GM12878 (cell line): ENCODE data around the gene ABCA3. TPM values are rescaled to one million over a fixed set of nuclear protein-coding genes. Genes with fewer than 3 reads are reported as not detected.

Experiments used
- ATAC-seq: fragments of 200-7000 bp; cut with Tn5 transposase; 3 replicates; pipeline ENCODE4 v1.9.1; 2020; ENCODE audit warnings: mild to moderate bottlenecking, moderate library complexity
- BruUV-seq: library from RNA; stranded (reverse); fragments of 400-500 nt; replicated peaks from 2 replicates; lab custom pipeline; 2021; lab: Mats Ljungman, UMichigan
- CTCF ChIA-PET: fragments of 300-600 bp; sonication (Branson Sonifier 250); formaldehyde crosslinking; extraction: SDS; loops from one replicate; lab custom pipeline; 2021; ENCODE audit warnings: inconsistent platforms; lab: Yijun Ruan, JAX
- POLR2A ChIA-PET: fragments of 350-600 bp; formaldehyde crosslinking; extraction: SDS; loops from one replicate; lab custom pipeline; 2021; ENCODE audit warnings: inconsistent platforms; lab: Charles Lee
- RAD21 ChIA-PET: fragments of 300-600 bp; sonication (Branson Sonifier 250); formaldehyde crosslinking; loops from one replicate; lab custom pipeline; 2023; ENCODE audit warnings: antibody characterized with exemption; ENCODE audit not compliant: unreplicated experiment; lab: Charles Lee
- SMC1A ChIA-PET: fragments of 300-600 bp; sonication (Branson Sonifier 250); formaldehyde crosslinking; loops from one replicate; lab custom pipeline; 2023; ENCODE audit not compliant: unreplicated experiment, uncharacterized antibody; lab: Charles Lee
- DNase-seq: peaks from one replicate; pipeline ENCODE4 v3.0.0-alpha.2; 2011; ENCODE audit warnings: low read depth, low spot score
- FAIRE-seq: peaks from 3 replicates; lab custom pipeline; 2011; peaks lifted over from hg19 to GRCh38; lab: Jason Lieb, UNC
- H2AFZ ChIP-seq: 2 replicates; pipeline ENCODE4 v1.6.0; 2011; ENCODE audit warnings: low read depth, low read length, control low read depth; ENCODE audit not compliant: control insufficient read depth
- H3K27ac ChIP-seq: 2 replicates; pipeline ENCODE4 v1.5.1; 2011; ENCODE audit warnings: control low read depth; ENCODE audit not compliant: control insufficient read depth, insufficient read depth
- H3K27me3 ChIP-seq, 2 experiments: replicated peaks in 1 of 2; 2 replicates each; pipeline versions ENCODE4 v1.6.0 to v1.6.1; 2011; ENCODE audit warnings: low read length in 1 of 2; ENCODE audit not compliant: control insufficient read depth in 2 of 2, insufficient read depth in 2 of 2
- H3K36me3 ChIP-seq, 2 experiments: 2 replicates each; pipeline ENCODE4 v1.5.1; 2011; ENCODE audit warnings: low read length in 1 of 2; ENCODE audit not compliant: control insufficient read depth in 2 of 2, insufficient read depth in 2 of 2
- H3K4me1 ChIP-seq: 2 replicates; pipeline ENCODE4 v1.6.1; 2011; ENCODE audit warnings: mild to moderate bottlenecking, low read length, moderate library complexity, mixed read lengths; ENCODE audit not compliant: control insufficient read depth, insufficient read depth
- H3K4me2 ChIP-seq: 2 replicates; pipeline ENCODE4 v1.6.0; 2011; ENCODE audit warnings: control low read depth; ENCODE audit not compliant: control insufficient read depth, insufficient read depth
- H3K4me3 ChIP-seq: fragments of 200-600 bp; sonication (generic); 2 replicates; pipeline ENCODE4 v1.5.1; 2016
- H3K79me2 ChIP-seq: 2 replicates; pipeline ENCODE4 v1.6.0; 2011; ENCODE audit warnings: low read length; ENCODE audit not compliant: control insufficient read depth, insufficient read depth
- H3K9ac ChIP-seq: 2 replicates; pipeline ENCODE4 v1.8.0; 2011; ENCODE audit warnings: low read length, control low read depth, mixed read lengths; ENCODE audit not compliant: control insufficient read depth, insufficient read depth
- H3K9me3 ChIP-seq: replicated peaks from 3 replicates; pipeline ENCODE4 v1.5.1; 2011; ENCODE audit warnings: mild to moderate bottlenecking, low read length; ENCODE audit not compliant: control insufficient read depth, insufficient read depth
- H4K20me1 ChIP-seq: 2 replicates; pipeline ENCODE4 v1.6.0; 2011; ENCODE audit not compliant: control insufficient read depth, insufficient read depth
- CBFB ChIP-seq: IDR thresholded peaks from 2 replicates; pipeline ENCODE4 v1.6.1; 2016; ENCODE audit warnings: antibody characterized with exemption, low read depth
- CREM ChIP-seq: IDR thresholded peaks from 2 replicates; pipeline ENCODE4 v1.6.1; 2014; ENCODE audit warnings: antibody characterized with exemption, low read depth
- MYB ChIP-seq: fragments of 150-350 bp; IDR thresholded peaks from 2 replicates; pipeline ENCODE4 v1.6.1; 2014; ENCODE audit warnings: mild to moderate bottlenecking, low read depth, low read length, borderline replicate concordance
- SREBF1 ChIP-seq: IDR thresholded peaks from 2 replicates; pipeline ENCODE4 v1.6.1; 2012; ENCODE audit warnings: mild to moderate bottlenecking, low read length
- ZBED1 ChIP-seq: IDR thresholded peaks from 2 replicates; pipeline ENCODE4 v1.6.1; 2016; ENCODE audit warnings: borderline replicate concordance
- WGBS: methylation state at CpG from one replicate; pipeline ENCODE4 v1.1.6; 2016; ENCODE audit warnings: low lambda C conversion rate; ENCODE audit not compliant: insufficient replicate concordance, insufficient coverage; ENCODE audit errors: missing lambda C conversion rate; 5-methylcytosine and 5-hydroxymethylcytosine counted together
- in situ Hi-C: fragments of 300-500 bp; cut with MboI; formaldehyde crosslinking; loops from 9 replicates; pipeline ENCODE4 v1.14.3; 2018; ENCODE audit warnings: mixed read lengths
- intact Hi-C: fragments of 100-400 bp; cut with micrococcal nuclease; formaldehyde crosslinking; loops from one replicate; pipeline ENCODE4 v1.14.2; 2022; ENCODE audit not compliant: unreplicated experiment
- polyA plus RNA-seq, 11 experiments: library from polyadenylated mRNA; depleted of rRNA in 4 of 11; unstranded in 6 of 11; stranded (reverse) in 5 of 11; fragments of >200 nt; fragmentation: Nextera tagmentation in 4 of 11; fragmentation: Illumina TruSeq in 1 of 11; extraction: Ambion mirVana in 4 of 11; extraction: Trizol in 1 of 11; gene quantifications; 1 replicate in 1 of 11; 2 replicates in 10 of 11; pipeline versions ENCODE4 v1.2.1 to v1.2.3, GENCODE V29; 2011 to 2016; ENCODE audit warnings: inconsistent platforms in 2 of 11, missing spikeins in 2 of 11, low read depth in 1 of 11
- total RNA-seq, 4 experiments: library from RNA; depleted of rRNA in 3 of 4; stranded (reverse); fragments of >200 nt in 3 of 4; fragmentation: Illumina TruSeq in 1 of 4; extraction: Trizol in 1 of 4; gene quantifications; 2 replicates each; pipeline versions ENCODE4 v1.2.1 to v1.2.3, GENCODE V29; 2013 to 2021
- TF ChIP-seq, protein P1 (sequence below): fragments of 450-650 bp; IDR thresholded peaks from 2 replicates; pipeline ENCODE4 v1.6.1; 2017; ENCODE audit warnings: antibody characterized with exemption, mild to moderate bottlenecking, moderate library complexity
- TF ChIP-seq, protein P2 (sequence below): fragments of 450-650 bp; formaldehyde crosslinking; IDR thresholded peaks from 2 replicates; pipeline ENCODE4 v1.4.0; 2020; ENCODE audit warnings: mild to moderate bottlenecking, moderate library complexity
- TF ChIP-seq, protein P3 (sequence below): fragments of 450-650 bp; IDR thresholded peaks from 2 replicates; pipeline ENCODE4 v1.6.1; 2017; ENCODE audit warnings: mild to moderate bottlenecking, low read depth, inconsistent platforms; ENCODE audit not compliant: poor library complexity, severe bottlenecking

Gene ABCA3
- total and polyA plus RNA-seq, 10 of the 15 experiments (the other 5 are each of a cell fraction or from before 2014, with no cell fraction given), result 0.71 to 17.6 (median 6.7) TPM

DNA sequence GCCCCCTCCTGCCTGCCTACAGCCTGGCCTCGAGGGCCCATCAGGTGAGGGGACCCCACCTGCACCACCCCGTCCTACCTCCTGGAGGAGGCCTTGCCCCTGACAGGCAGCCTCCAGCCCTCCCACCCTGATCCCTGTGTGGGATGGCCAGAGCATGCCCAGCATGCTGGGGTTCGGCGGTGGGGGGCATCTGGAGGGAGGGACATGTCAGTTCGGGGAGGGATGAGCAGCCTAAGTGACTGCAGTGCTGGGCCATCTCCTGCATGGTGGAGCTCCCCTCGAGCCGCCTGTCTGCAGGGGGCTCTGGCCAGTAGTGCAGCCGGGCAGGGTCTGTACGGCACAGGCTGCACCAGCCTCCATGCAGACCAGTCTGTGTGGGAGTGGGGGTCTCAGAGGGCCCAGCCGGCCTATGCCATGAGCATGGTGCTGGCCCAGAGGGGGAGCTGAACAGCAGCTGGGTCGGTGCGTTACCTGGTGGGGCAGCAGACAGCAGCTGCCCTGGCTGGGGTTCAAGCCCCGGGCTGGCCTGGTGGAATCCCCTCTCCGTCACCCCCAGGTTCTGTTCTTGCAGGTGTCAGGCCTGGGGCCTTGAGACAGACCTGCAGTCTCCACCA is 68.6 kb downstream of the ABCA3 start (continued):
- TF ChIP-seq, protein P1, sequence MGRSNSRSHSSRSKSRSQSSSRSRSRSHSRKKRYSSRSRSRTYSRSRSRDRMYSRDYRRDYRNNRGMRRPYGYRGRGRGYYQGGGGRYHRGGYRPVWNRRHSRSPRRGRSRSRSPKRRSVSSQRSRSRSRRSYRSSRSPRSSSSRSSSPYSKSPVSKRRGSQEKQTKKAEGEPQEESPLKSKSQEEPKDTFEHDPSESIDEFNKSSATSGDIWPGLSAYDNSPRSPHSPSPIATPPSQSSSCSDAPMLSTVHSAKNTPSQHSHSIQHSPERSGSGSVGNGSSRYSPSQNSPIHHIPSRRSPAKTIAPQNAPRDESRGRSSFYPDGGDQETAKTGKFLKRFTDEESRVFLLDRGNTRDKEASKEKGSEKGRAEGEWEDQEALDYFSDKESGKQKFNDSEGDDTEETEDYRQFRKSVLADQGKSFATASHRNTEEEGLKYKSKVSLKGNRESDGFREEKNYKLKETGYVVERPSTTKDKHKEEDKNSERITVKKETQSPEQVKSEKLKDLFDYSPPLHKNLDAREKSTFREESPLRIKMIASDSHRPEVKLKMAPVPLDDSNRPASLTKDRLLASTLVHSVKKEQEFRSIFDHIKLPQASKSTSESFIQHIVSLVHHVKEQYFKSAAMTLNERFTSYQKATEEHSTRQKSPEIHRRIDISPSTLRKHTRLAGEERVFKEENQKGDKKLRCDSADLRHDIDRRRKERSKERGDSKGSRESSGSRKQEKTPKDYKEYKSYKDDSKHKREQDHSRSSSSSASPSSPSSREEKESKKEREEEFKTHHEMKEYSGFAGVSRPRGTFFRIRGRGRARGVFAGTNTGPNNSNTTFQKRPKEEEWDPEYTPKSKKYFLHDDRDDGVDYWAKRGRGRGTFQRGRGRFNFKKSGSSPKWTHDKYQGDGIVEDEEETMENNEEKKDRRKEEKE, result no peak
- TF ChIP-seq CREM, result no peak
- no peak for TF ChIP-seq ZBED1
- TF ChIP-seq CBFB, result no peak
- no peak for TF ChIP-seq MYB
- TF ChIP-seq SREBF1, result no peak

DNA sequence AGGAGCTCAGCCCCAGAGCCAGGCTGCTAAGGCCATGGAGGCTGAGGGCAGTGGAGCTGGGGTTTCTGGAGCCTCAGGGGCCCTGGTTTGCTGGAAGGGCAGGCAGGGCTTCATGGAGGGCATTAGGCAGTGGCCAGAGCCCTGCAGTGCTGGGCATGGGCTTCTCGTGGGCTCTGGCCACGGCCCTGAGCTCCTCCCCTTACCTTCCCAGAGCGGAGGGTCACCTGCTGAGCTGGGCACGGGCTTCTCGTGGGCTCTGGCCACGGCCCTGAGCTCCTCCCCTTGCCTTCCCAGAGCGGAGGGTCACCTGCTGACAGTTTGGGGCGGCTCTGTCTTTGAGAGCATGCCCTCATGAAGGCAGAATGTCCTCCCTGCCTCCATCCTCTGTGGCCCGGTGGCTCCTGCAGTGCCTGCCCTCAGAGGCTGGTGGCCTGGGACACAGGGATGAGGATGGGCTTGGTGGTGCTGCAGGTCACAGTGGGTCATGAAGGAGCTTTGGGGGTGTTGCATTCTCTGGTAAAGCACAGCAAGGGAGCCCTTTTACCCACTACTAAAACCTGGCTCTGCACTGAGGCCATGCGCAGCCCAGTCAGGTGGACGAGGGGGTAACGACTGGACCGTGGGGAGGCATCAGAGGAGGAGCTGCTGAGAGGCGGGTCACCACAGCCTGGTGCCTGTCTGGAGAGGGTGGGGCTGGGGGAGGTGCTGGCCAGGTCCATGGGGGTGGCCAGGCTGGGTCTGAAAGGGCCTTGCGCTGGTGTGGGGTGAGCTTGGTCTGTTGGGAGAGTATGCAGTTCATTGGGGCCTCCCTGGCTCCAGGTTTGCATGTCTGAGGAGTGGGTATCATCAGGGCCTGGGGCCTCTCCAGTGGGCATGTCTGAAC is 69.7 kb downstream of the ABCA3 start:
- DNase-seq, result no peak
- peaks cover 4% of the 10 kb centered on the region; the same call in 1 of the 2 replicates for H4K20me1 ChIP-seq
- BruUV-seq, result no TSS peak
- ChIA-PET RAD21 (interaction anchor here (0.6 kb wide), 1 partner anchor 1573 kb away, joined by 3 read pairs; no protein-coding TSS in a partner anchor), SMC1A (no interaction called here), CTCF (interaction anchor here (1.0 to 2.2 kb wide), 4 partner anchors 9 to 131 kb away, joined by 3 to 8 read pairs (median 3); partner anchors contain the start of gene ECI1), POLR2A (interaction anchor here (0.6 to 1.2 kb wide), 2 partner anchors 10 to 93 kb away, joined by 3 to 4 read pairs; no protein-coding TSS in a partner anchor)
- WGBS, result 70% methylated on average over 13 of the region's 15 CpGs
- no peak overlapping the region for H3K27ac ChIP-seq
- in situ Hi-C loops (no loop called here), intact Hi-C loops (no loop called here)
- no peak for FAIRE-seq
- H3K9ac ChIP-seq, result no peak overlapping the region
- H2AFZ ChIP-seq, result no peak overlapping the region
- H3K79me2 ChIP-seq, result peaks cover 26% of the 10 kb centered on the region
- no peak overlapping the region for H3K4me2 ChIP-seq
- no peaks in the 10 kb centered on the region for H3K27me3 ChIP-seq
- peaks cover 0 to under 1% of the 10 kb centered on the region in 2 experiments; a peak in 1 of 4 replicates for H3K36me3 ChIP-seq
- no peaks in the 10 kb centered on the region for H3K9me3 ChIP-seq
- H3K4me3 ChIP-seq, result no peak overlapping the region
- peaks cover 11% of the 10 kb centered on the region for H3K4me1 ChIP-seq
- no peak for ATAC-seq
- TF ChIP-seq, protein P2, sequence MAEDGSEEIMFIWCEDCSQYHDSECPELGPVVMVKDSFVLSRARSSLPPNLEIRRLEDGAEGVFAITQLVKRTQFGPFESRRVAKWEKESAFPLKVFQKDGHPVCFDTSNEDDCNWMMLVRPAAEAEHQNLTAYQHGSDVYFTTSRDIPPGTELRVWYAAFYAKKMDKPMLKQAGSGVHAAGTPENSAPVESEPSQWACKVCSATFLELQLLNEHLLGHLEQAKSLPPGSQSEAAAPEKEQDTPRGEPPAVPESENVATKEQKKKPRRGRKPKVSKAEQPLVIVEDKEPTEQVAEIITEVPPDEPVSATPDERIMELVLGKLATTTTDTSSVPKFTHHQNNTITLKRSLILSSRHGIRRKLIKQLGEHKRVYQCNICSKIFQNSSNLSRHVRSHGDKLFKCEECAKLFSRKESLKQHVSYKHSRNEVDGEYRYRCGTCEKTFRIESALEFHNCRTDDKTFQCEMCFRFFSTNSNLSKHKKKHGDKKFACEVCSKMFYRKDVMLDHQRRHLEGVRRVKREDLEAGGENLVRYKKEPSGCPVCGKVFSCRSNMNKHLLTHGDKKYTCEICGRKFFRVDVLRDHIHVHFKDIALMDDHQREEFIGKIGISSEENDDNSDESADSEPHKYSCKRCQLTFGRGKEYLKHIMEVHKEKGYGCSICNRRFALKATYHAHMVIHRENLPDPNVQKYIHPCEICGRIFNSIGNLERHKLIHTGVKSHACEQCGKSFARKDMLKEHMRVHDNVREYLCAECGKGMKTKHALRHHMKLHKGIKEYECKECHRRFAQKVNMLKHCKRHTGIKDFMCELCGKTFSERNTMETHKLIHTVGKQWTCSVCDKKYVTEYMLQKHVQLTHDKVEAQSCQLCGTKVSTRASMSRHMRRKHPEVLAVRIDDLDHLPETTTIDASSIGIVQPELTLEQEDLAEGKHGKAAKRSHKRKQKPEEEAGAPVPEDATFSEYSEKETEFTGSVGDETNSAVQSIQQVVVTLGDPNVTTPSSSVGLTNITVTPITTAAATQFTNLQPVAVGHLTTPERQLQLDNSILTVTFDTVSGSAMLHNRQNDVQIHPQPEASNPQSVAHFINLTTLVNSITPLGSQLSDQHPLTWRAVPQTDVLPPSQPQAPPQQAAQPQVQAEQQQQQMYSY, result no peak
- TF ChIP-seq, protein P3, sequence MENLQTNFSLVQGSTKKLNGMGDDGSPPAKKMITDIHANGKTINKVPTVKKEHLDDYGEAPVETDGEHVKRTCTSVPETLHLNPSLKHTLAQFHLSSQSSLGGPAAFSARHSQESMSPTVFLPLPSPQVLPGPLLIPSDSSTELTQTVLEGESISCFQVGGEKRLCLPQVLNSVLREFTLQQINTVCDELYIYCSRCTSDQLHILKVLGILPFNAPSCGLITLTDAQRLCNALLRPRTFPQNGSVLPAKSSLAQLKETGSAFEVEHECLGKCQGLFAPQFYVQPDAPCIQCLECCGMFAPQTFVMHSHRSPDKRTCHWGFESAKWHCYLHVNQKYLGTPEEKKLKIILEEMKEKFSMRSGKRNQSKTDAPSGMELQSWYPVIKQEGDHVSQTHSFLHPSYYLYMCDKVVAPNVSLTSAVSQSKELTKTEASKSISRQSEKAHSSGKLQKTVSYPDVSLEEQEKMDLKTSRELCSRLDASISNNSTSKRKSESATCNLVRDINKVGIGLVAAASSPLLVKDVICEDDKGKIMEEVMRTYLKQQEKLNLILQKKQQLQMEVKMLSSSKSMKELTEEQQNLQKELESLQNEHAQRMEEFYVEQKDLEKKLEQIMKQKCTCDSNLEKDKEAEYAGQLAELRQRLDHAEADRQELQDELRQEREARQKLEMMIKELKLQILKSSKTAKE, result no peak
- TF ChIP-seq CREM, result no peak
